Uterus (tissue), 4 donors: ENCODE results near the gene AP1S1. TPM values are rescaled to one million over a fixed set of nuclear protein-coding genes. Genes with fewer than 3 reads are reported as not detected.

Source experiments
- DNase-seq, 2 donors: peaks; one replicate each; pipeline ENCODE4 v3.0.0-alpha.2; 2019 to 2020
- H3K27ac ChIP-seq, 2 donors: fragments of 200-600 bp; sonication (generic); 1 replicate in 1 of 2; 2 replicates in 1 of 2; pipeline ENCODE4 v1.5.1; 2016 to 2018
- H3K27me3 ChIP-seq, 2 donors: fragments of 200-600 bp; sonication (generic); one replicate each; pipeline ENCODE4 v1.5.1; 2018 to 2019; ENCODE audit warnings: control low read depth in 1 of 2
- H3K36me3 ChIP-seq, 2 donors: fragments of 200-600 bp; sonication (generic); one replicate each; pipeline ENCODE4 v1.5.1; 2019; ENCODE audit warnings: control low read depth in 1 of 2
- H3K4me1 ChIP-seq, 2 donors: fragments of 200-600 bp; sonication (generic); one replicate each; pipeline ENCODE4 v1.5.1; 2018 to 2019; ENCODE audit warnings: control low read depth in 1 of 2
- H3K4me3 ChIP-seq, 2 donors: fragments of 200-600 bp; sonication (generic); 1 replicate in 1 of 2; 2 replicates in 1 of 2; pipeline ENCODE4 v1.5.1; 2018 to 2019; ENCODE audit warnings: mild to moderate bottlenecking in 1 of 2
- H3K9me3 ChIP-seq, 2 donors: fragments of 200-600 bp; sonication (generic); one replicate each; pipeline ENCODE4 v1.5.1; 2019; ENCODE audit warnings: control low read depth in 1 of 2
- CTCF ChIP-seq, 4 experiments: fragments of 200-600 bp in 2 of 4; fragments of 450-650 bp in 2 of 4; sonication (generic) in 2 of 4; IDR thresholded peaks; one replicate each; pipeline ENCODE4 v1.5.1; 2016 to 2019; ENCODE audit warnings: antibody characterized with exemption in 4 of 4, mild to moderate bottlenecking in 2 of 4, moderate library complexity in 1 of 4
- POLR2A ChIP-seq, 2 donors: fragments of 450-650 bp; IDR thresholded peaks; one replicate each; pipeline ENCODE4 v1.6.1; 2016; ENCODE audit warnings: antibody characterized with exemption in 2 of 2, mild to moderate bottlenecking in 1 of 2, moderate library complexity in 1 of 2
- intact Hi-C: fragments of 100-400 bp; cut with DNase I; formaldehyde crosslinking; loops from one replicate; pipeline ENCODE4 v1.15.1; 2023; ENCODE audit warnings: low total_unique reads
- total RNA-seq, 4 donors: library from RNA; depleted of rRNA in 3 of 4; stranded (reverse); fragments of >200 nt in 3 of 4; gene quantifications; one replicate each; pipeline versions ENCODE4 v1.1.0 to v1.2.4, GENCODE V29; 2014 to 2023
- donor health status: DM: yes; HTN: yes; CAD: no.

Gene AP1S1
- total RNA-seq, 4 donors from 2014 or later: 9.2 to 59.6 (median 30.2) TPM

GRCh38 chr7:101163279-101164070 lies 9.2 kb downstream of the AP1S1 start:
- peak overlapping the region in 1 of 2 donors; percentile 36 for H3K4me3 ChIP-seq
- H3K4me1 ChIP-seq: peaks cover 6 to 23% of the 10 kb centered on the region in 2 donors
- no peaks in the 10 kb centered on the region for H3K9me3 ChIP-seq
- DNase-seq: no peak
- H3K36me3 ChIP-seq: no peaks in the 10 kb centered on the region
- TF ChIP-seq CTCF (IDR thresholded peaks at IDR 0.05): no peak
- TF ChIP-seq POLR2A (IDR thresholded peaks at IDR 0.05): no peak
- intact Hi-C loops: no loop called here
- peaks cover 30 to 32% of the 10 kb centered on the region in 2 donors for H3K27me3 ChIP-seq
- no peak overlapping the region for H3K27ac ChIP-seq

GRCh38 chr7:101164071-101164840 lies 10.0 kb downstream of the AP1S1 start:
- DNase-seq: no peak
- no peaks in the 10 kb centered on the region for H3K9me3 ChIP-seq
- H3K4me1 ChIP-seq: peaks cover 6 to 23% of the 10 kb centered on the region in 2 donors
- peak overlapping the region in 1 of 2 donors; percentile 36 for H3K4me3 ChIP-seq
- H3K27me3 ChIP-seq: peaks cover 30 to 36% of the 10 kb centered on the region in 2 donors
- TF ChIP-seq CTCF (IDR thresholded peaks at IDR 0.05) (no peak), POLR2A (IDR thresholded peaks at IDR 0.05) (no peak)
- intact Hi-C loops: no loop called here
- H3K27ac ChIP-seq: no peak overlapping the region
- H3K36me3 ChIP-seq: no peaks in the 10 kb centered on the region

- DNase-seq: peak; percentile 77 to 85
- Histone ChIP-seq H3K27me3 (peaks cover 39 to 47% of the 10 kb centered on the region in 2 donors), H3K27ac (no peak within 1 kb of the TSS), H3K4me3 (no peak within 1 kb of the TSS), H3K36me3 (no peaks in the 10 kb centered on the region), H3K9me3 (no peaks in the 10 kb centered on the region), H3K4me1 (peaks cover 6 to 23% of the 10 kb centered on the region in 2 donors)
- intact Hi-C loops: no loop called here
- no peak for TF ChIP-seq POLR2A (IDR thresholded peaks at IDR 0.05)
- no peak for TF ChIP-seq CTCF (IDR thresholded peaks at IDR 0.05)
Observed at GRCh38 chr7:101165075-101165957, 11.0 kb downstream of the AP1S1 start, which contains the start of gene VGF. Gene VGF (minus strand): TSS chr7:101165569. CDS start chr7:101164843, 726 bp downstream.

GRCh38 chr7:101165958-101166647 lies 11.8 kb downstream of the AP1S1 start:
- DNase-seq: no peak
- no peak overlapping the region for H3K4me3 ChIP-seq
- no peaks in the 10 kb centered on the region for H3K9me3 ChIP-seq
- no peak overlapping the region for H3K27ac ChIP-seq
- peaks cover 6 to 23% of the 10 kb centered on the region in 2 donors for H3K4me1 ChIP-seq
- TF ChIP-seq CTCF (IDR thresholded peaks at IDR 0.05): no peak
- no peak for TF ChIP-seq POLR2A (IDR thresholded peaks at IDR 0.05)
- H3K36me3 ChIP-seq: no peaks in the 10 kb centered on the region
- H3K27me3 ChIP-seq: peaks cover 39 to 55% of the 10 kb centered on the region in 2 donors
- intact Hi-C loops: no loop called here
